Activated T-cell treated with anti-CD3 and anti-CD28 coated beads, Interleukin-2, amount 50 U/mL, for 72 hours (primary cell): ENCODE data around the gene LIPT1. TPM values are rescaled to one million over a fixed set of nuclear protein-coding genes. Genes with fewer than 3 reads are reported as not detected.

Source experiments
- ATAC-seq, 2 donors: fragments of 150-1000 bp; cut with Tn5 transposase; replicated peaks in 1 of 2; 2 replicates each; pipeline ENCODE4 v1.10.0; 2021; ENCODE audit warnings: moderate library complexity in 2 of 2, mild to moderate bottlenecking in 1 of 2
- DNase-seq, 2 donors: peaks; one replicate each; pipeline ENCODE4 v3.0.0; 2021 to 2022; ENCODE audit warnings: mixed read lengths in 1 of 2
- H3K27ac Mint-ChIP-seq: one replicate; pipeline ENCODE4 v1.8.0; 2022; ENCODE audit warnings: mild to moderate bottlenecking, moderate library complexity, mixed read lengths
- H3K27me3 Mint-ChIP-seq: one replicate; pipeline ENCODE4 v1.8.0; 2022; ENCODE audit warnings: low read depth, mixed read lengths
- H3K36me3 Mint-ChIP-seq, 2 donors: one replicate each; pipeline ENCODE4 v1.8.0; 2022; ENCODE audit warnings: mixed read lengths in 2 of 2, mild to moderate bottlenecking in 1 of 2; ENCODE audit not compliant: insufficient read depth in 2 of 2
- H3K4me1 Mint-ChIP-seq: one replicate; pipeline ENCODE4 v1.8.0; 2022; ENCODE audit warnings: low read depth, mixed read lengths
- H3K4me3 Mint-ChIP-seq, 2 donors: one replicate each; pipeline ENCODE4 v1.8.0; 2022; ENCODE audit warnings: mild to moderate bottlenecking in 2 of 2, mixed read lengths in 2 of 2, moderate library complexity in 2 of 2
- H3K9me3 Mint-ChIP-seq, 2 donors: one replicate each; pipeline ENCODE4 v1.8.0; 2022; ENCODE audit warnings: mixed read lengths in 2 of 2
- total RNA-seq, 2 donors: library from RNA; stranded (reverse); gene quantifications; one replicate each; pipeline ENCODE4 v1.2.3, GENCODE V29; 2022

Gene LIPT1
- total RNA-seq, 2 donors from 2014 or later, result 4.9 to 5.6 TPM

DNA sequence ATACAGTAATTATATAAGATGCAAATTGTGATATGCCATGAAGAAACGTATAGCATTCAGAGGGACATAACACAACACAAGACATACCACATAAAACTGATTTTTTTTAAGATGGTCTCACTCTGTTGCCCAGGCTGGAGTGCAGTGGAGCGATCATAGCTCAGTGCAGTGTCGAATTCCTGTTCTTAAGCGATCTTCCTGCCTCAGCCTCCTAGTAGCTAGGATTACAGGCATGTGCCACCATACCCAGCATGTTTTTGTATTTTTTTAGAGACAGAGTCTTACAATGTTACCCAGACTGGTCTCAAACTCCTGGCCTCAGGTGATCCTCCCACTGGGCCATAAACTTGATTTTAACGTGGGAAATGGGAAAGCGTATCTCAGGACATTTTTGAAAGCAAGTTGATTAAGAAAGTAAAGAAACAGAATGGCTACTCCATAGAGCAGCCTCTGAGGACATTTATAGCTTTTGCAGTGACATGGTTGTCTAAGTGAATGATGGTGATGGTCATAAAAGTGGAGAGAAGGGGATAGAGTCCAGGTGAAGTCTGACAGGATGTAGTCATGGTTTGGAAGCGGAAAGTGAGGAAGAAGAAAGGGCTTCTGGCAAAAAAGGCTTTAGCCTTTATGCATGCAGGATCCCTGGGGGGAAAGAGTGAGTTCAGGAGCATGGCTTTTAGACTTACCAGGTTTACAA is 2.4 kb upstream of the LIPT1 start:
- no peak for ATAC-seq
- no peak for DNase-seq
- Mint-ChIP-seq H3K4me3 (no peak overlapping the region), H3K9me3 (no peaks in the 10 kb centered on the region), H3K36me3 (peaks cover 6 to 7% of the 10 kb centered on the region in 2 donors), H3K4me1 (peaks cover 28% of the 10 kb centered on the region), H3K27me3 (no peaks in the 10 kb centered on the region), H3K27ac (no peak overlapping the region)

DNA sequence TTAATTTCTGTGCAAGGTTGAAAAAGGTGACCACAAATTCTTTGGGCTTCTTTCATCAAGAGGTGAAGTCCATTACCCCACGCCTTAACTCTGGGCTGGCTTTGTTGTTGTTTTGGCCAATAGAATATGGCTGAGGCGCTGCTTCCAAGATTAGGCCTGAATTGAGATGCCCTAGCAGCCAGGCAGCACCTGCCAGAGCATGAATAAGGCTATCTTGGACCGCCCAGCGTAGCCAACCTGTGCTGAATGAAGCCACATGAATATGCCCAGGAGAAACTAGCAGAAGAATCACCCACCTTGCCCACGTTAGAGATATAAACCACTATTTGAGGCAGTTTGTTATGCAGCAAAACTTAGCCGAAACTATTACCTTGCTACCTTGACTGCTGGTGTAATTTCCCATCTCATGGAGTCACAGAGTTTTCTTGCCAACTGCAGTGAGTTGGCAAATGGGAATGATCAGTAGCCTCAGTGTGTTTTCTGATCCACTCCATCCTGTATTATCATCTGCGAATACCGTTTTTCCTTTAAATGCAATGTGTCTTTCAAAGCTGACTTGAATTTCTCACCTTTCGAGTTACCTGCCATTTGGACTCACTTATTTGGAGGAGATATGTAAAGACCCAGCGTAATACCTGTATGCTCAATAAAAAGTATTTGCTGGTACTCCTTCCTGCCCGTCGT is 704 bp upstream of the LIPT1 start:
- H3K4me1 Mint-ChIP-seq, result peaks cover 28% of the 10 kb centered on the region
- no peaks in the 10 kb centered on the region for H3K9me3 Mint-ChIP-seq
- H3K36me3 Mint-ChIP-seq, result peaks cover 6 to 7% of the 10 kb centered on the region in 2 donors
- peak overlapping the region; percentile 83 for H3K27ac Mint-ChIP-seq
- no peaks in the 10 kb centered on the region for H3K27me3 Mint-ChIP-seq
- no peak for DNase-seq
- H3K4me3 Mint-ChIP-seq, result no peak overlapping the region
- no peak for ATAC-seq

DNA sequence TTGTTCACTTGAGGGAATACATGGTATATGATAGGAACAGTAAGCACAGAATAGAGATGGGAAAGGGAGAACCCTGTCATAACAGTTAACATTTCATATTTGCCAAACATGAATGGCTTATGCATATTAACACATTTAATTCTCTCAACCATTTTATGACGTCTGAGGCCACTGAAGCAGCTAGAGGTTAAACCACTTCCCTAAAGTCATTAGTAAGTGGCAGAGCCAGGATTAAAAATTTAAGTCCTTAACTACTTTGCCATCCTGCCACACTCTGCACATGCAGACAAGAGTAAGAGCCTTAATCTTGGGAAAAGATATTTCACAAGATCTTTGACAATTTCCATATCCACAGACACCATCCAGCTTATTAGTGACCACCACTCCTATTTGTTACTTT is 2.1 kb downstream of the LIPT1 start:
- Mint-ChIP-seq H3K27me3 (no peaks in the 10 kb centered on the region), H3K36me3 (peaks cover 6 to 7% of the 10 kb centered on the region in 2 donors), H3K4me3 (no peak overlapping the region), H3K4me1 (peaks cover 24% of the 10 kb centered on the region), H3K9me3 (no peaks in the 10 kb centered on the region), H3K27ac (peak overlapping the region; percentile 15)
- ATAC-seq (no peak), DNase-seq (no peak)

DNA sequence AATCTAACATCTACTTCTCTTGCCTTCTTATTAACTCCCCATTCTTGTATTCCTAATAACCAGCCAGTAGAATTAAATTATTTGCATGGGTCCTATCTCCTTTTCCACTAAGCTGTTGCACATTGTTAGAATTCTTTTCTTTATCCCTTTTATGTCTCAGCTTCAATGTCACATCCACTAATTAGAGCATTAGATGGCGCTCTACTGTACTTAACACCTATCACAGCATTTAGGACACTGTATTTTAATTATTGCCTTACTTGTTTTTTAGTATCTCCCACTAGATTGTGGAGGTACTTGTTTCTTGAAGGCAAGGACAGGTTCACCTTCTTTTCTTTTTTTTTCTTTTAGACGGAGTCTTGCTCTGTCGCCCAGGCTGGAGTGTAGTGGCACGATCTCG is 3.8 kb downstream of the LIPT1 start:
- H3K27ac Mint-ChIP-seq, result no peak overlapping the region
- DNase-seq, result no peak
- peaks cover 6 to 7% of the 10 kb centered on the region in 2 donors for H3K36me3 Mint-ChIP-seq
- H3K9me3 Mint-ChIP-seq, result no peaks in the 10 kb centered on the region
- peaks cover 24% of the 10 kb centered on the region for H3K4me1 Mint-ChIP-seq
- H3K4me3 Mint-ChIP-seq, result no peak overlapping the region
- no peak for ATAC-seq
- H3K27me3 Mint-ChIP-seq, result no peaks in the 10 kb centered on the region

DNA sequence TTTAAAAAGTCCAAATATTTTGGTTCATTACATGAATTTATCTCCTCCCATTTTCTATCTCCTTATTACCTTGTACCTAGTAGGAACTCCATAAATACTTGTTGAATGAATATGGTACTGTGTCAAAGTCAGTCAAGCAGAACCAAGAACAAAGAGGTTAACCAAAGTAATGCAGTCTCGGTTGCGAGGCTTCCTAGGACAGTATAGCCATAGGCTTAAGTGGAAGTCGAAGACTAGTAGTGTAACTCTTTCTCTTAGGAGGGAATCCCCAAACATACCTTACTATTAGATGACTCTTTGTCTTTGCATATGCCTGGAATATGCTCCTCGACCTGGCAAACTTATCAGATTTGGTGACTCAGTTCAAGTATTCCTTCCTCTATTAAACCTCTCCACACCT is 4.8 kb downstream of the LIPT1 start:
- H3K9me3 Mint-ChIP-seq, result no peaks in the 10 kb centered on the region
- H3K36me3 Mint-ChIP-seq, result peaks cover 3 to 5% of the 10 kb centered on the region in 2 donors
- H3K4me1 Mint-ChIP-seq, result peaks cover 19% of the 10 kb centered on the region
- no peak overlapping the region for H3K4me3 Mint-ChIP-seq
- H3K27ac Mint-ChIP-seq, result peak overlapping the region; percentile 4
- no peaks in the 10 kb centered on the region for H3K27me3 Mint-ChIP-seq
- DNase-seq (no peak), ATAC-seq (no peak)

DNA sequence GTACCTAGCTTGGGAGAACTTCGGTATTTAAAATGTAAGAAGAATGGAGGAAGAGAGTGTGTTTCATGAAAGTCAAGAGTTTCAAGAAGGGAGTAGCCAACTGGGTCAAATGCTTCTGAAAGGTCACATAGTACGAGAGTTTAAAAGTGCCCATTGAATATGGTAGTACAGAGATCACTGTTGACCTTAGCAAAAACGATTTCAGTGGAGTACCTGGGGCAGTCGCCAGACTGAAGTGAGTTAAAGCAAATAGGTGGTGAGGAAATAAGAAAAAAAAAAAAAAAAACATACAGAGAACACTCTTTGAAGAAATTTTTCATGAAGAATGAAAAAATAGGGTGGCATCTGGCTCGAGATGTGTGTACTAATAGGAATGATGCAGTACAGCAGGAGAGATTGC is 11.5 kb downstream of the LIPT1 start:
- DNase-seq (no peak), ATAC-seq (no peak)
- no peak overlapping the region for H3K4me3 Mint-ChIP-seq
- no peaks in the 10 kb centered on the region for H3K9me3 Mint-ChIP-seq
- peak overlapping the region; percentile 89 for H3K27ac Mint-ChIP-seq
- no peaks in the 10 kb centered on the region for H3K27me3 Mint-ChIP-seq
- H3K4me1 Mint-ChIP-seq, result peaks cover 12% of the 10 kb centered on the region
- H3K36me3 Mint-ChIP-seq, result peaks cover 2 to 9% of the 10 kb centered on the region in 2 donors

DNA sequence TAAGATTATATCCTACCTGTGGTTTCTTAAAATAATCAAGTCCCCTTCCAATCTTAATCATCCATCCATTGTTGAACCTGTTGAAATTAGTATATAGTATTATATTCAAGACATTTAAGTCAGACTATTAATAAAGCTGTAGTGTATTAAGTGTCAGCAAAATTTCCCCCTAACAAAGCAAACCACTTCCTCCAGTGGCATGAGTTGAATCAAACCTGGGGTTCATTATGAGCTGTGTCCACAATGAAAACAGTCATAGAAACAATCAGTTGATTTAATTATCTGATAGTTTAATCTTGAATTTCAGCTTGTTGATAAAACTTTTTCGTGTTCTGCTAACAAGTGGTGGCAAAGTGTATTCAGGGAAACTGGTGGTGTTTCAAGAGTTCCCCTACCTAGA is 14.8 kb downstream of the LIPT1 start:
- DNase-seq, result no peak
- H3K4me3 Mint-ChIP-seq, result no peak overlapping the region
- H3K27ac Mint-ChIP-seq, result peak overlapping the region; percentile 67
- H3K27me3 Mint-ChIP-seq, result no peaks in the 10 kb centered on the region
- no peaks in the 10 kb centered on the region for H3K9me3 Mint-ChIP-seq
- H3K4me1 Mint-ChIP-seq, result peaks cover 29% of the 10 kb centered on the region
- peak in 1 of 2 donors; percentile 49 for ATAC-seq
- peaks cover 2 to 23% of the 10 kb centered on the region in 2 donors for H3K36me3 Mint-ChIP-seq

DNA sequence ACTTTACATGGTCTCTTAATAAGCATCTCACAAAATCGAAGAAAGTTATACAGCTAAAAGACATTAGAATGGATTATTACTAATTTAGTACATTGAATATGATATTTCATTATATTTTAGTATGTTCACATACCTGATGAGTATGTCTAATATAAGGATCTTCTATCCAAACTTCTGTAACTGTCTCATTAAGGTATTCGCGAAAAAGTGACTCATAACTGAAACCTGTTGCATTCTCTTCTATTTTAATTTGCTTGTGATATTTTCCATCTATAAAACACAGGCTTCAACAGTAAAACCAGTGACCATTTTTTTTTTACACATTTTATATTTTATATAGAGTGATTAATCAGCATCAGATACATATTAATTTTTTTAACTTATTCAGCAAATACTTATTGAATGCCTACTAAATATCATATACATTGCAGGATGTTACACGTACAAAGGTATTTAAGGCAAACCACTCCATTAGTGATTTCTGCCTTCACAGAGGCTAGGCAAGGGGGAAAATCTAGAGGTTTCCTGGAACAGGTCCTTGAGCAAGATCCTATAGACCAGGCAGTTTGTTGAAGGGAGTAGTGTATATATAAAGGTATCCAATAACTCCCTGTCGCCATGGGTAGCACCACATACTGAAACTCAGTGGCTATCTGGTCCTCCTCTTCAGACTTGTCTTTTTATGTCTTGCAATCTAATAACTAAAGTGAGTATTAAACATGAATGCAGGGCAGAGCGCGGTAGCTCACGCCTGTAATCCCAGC is 16.8 kb downstream of the LIPT1 start:
- Mint-ChIP-seq H3K4me1 (peaks cover 41% of the 10 kb centered on the region), H3K27me3 (no peaks in the 10 kb centered on the region), H3K9me3 (no peaks in the 10 kb centered on the region), H3K36me3 (peaks cover 0 to 26% of the 10 kb centered on the region in 2 donors), H3K27ac (peak overlapping the region; percentile 68), H3K4me3 (no peak overlapping the region)
- DNase-seq (no peak), ATAC-seq (no peak)

DNA sequence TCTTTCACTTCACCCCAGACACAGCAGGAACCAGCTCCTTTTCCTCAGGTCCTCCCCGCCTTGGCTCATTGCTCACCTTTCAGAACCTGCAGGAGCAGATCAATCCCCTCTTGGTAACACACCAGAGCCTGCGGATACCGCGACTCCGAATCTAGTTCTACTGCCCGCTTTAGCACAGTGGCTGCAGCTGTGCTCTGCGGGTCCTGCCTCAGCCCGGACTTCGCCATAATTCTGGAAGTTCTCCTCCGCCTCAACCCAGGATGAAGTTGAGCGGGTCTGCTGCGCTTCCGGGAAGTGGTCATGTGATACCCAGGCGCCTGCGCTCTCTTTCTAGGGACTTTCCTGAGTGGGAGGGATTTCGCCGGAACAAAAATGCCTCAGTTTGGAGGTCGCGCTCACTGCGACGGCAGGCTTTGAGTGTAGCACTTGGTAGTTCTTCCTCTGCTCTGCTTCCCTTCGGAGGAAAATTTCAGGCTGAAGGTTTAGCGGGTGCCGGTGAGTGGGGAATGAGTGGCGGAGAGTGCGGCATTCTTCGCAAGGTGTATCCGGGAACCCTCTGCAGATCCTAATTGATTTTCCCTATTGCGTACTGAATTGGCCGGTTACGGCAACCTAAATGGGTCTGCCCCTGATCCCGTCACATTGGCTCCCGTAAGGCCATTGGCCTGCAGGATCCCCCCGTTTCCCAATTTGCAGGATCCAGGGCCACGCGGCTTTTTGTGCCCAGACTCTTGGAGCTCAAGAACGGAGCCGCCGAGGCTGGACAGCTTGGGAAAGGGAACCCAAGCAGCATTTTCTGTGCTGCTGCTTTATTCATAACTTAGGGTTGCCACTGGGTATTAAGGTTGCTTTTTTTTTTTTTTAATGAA is 26.2 kb downstream of the LIPT1 start, which contains the start of the genes MITD1 and MRPL30:
MITD1 (minus strand) TSS at position 304 of the 869 bp plus-strand sequence; CDS start at position 227, 77 bp downstream.
MRPL30 (plus strand) TSS at position 430 of the 869 bp plus-strand sequence. CDS start 5,020 bp downstream, outside the sequence.
- H3K27ac Mint-ChIP-seq, result peak within 1 kb of the TSS; percentile 98
- peaks cover 58% of the 10 kb centered on the region for H3K4me1 Mint-ChIP-seq
- H3K9me3 Mint-ChIP-seq, result no peaks in the 10 kb centered on the region
- DNase-seq (peak; percentile 90), ATAC-seq (peak; percentile 91 to 92)
- H3K27me3 Mint-ChIP-seq, result no peaks in the 10 kb centered on the region
- H3K4me3 Mint-ChIP-seq, result peak within 1 kb of the TSS; percentile 98 to 99
- H3K36me3 Mint-ChIP-seq, result peaks cover 6 to 7% of the 10 kb centered on the region in 2 donors

DNA sequence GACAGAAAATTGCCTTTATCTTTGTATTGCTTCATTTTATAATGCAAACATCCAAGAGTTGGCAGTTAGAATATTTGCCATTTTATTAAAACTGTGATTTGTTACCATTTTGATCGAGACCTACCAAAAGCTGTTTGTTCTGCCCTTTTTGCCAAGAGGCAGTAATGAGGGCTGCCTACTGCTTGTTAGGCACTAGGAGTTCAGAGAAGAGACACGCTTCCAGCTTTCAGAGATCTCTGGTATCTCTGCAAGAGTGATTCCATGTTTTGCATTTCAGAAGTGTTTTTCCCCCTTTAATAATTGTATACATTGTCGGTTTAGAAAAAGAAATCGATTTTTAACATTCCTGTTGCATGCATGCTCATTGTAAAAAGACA is 26.8 kb downstream of the LIPT1 start:
- Mint-ChIP-seq H3K9me3 (no peaks in the 10 kb centered on the region), H3K4me1 (peaks cover 57% of the 10 kb centered on the region), H3K27me3 (no peaks in the 10 kb centered on the region), H3K4me3 (peak overlapping the region; percentile 98 to 99), H3K36me3 (peaks cover 6 to 7% of the 10 kb centered on the region in 2 donors), H3K27ac (peak overlapping the region; percentile 98)
- DNase-seq (no peak), ATAC-seq (no peak)

DNA sequence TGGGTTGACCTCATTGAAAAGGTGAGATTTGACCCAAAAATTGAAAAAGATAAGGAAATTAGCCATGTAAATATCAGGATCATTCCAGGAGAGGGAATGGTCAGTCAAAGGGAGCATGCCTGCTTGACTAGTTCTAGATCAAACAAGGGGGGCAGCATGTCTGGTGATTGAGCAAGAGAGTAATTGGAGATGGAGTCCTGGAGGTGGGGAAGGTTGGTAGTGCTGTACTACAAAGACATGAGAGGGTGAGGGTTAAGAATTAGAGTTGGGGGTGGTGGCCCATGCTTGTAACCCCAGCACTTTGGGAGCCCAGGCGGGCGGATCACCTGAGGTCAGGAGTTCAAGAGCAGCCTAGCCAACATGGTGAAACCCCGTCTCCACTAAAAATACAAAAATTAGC is 28.3 kb downstream of the LIPT1 start:
- no peak for ATAC-seq
- H3K27me3 Mint-ChIP-seq, result no peaks in the 10 kb centered on the region
- H3K4me3 Mint-ChIP-seq, result peak overlapping the region in 1 of 2 donors; percentile 2
- no peak for DNase-seq
- no peaks in the 10 kb centered on the region for H3K9me3 Mint-ChIP-seq
- H3K36me3 Mint-ChIP-seq, result peaks cover 4 to 7% of the 10 kb centered on the region in 2 donors
- H3K27ac Mint-ChIP-seq, result no peak overlapping the region
- H3K4me1 Mint-ChIP-seq, result peaks cover 49% of the 10 kb centered on the region

DNA sequence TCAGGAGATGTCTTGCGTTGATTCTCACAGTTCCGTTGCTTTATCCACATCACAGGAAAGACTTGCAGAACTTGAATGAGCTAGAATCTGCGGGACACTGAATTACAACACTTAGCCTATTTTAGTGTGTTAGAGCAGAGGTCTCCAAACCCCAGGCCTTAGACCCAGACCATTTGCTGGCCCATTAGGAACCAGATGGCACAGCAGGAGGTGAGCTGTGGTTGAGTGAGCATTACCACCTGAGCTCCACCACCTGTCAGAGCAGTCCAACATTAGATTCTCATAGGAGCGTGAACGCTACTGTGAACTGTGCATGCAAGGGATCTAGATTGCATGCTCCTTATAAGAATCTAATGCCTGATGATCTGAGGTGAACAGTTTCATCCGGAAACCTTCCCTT is 30.0 kb downstream of the LIPT1 start:
- no peak for ATAC-seq
- Mint-ChIP-seq H3K27ac (no peak overlapping the region), H3K9me3 (no peaks in the 10 kb centered on the region), H3K27me3 (no peaks in the 10 kb centered on the region), H3K4me1 (peaks cover 38% of the 10 kb centered on the region), H3K4me3 (no peak overlapping the region), H3K36me3 (peaks cover 5 to 16% of the 10 kb centered on the region in 2 donors)
- DNase-seq, result no peak
